GM15510 (cell line): Measurements from ENCODE around the gene LRRC4C.

Source experiments
- POLR2A ChIP-seq: IDR thresholded peaks from 3 replicates; pipeline ENCODE4 v1.6.1; 2011; ENCODE audit warnings: borderline replicate concordance; ENCODE audit not compliant: insufficient read length; ENCODE audit errors: extremely low read depth

Gene LRRC4C

DNA sequence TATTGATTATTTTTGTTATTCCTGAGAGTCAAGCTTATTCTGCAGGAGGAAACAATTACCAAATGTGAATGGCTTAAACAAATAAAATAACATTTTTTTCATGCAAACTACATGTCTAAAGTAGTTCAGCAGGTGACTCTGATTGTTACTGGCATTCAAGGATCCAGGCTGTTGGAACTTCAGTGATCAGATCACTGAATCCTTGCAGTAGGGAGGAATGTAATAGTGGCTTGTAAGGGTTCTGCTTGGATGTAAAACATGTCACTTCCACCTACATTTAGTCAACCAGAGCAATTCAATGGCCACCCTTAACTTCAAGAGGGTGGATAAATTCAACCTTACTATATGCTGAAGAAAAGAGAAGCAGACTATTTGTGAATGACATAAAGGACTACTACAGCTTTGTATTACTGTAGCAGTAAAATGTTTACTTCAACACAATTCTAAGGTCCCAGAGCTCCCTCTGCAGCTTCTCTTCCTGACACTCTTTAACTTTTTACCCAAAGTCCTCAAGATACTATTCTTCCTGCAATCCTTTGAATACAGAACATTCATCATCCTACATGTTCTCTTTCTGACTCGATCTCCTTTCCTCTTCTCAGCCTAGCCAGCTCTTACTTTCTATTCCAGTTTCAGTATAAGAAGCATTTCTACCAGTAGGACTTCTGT is 284.0 kb downstream of the LRRC4C start:
- no peak for TF ChIP-seq POLR2A

DNA sequence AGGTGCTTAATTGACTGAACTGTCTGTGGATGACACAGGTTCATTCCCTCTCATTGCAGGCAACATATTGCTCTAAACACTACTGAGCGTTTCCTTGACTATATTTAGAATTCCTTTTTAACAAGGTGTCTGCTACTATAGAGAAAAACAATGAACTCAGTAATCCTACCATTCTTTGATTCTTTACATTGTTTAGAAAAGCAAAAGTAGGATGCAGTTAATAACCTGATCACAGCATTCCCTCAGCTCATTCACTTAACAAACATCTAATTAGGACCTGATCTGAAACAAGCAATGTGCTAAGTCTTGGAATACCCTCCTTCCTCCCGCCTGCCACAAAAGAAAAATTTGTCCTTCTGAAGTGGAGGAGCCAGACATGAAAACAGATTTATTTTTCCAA is 313.1 kb downstream of the LRRC4C start:
- no peak for TF ChIP-seq POLR2A

DNA sequence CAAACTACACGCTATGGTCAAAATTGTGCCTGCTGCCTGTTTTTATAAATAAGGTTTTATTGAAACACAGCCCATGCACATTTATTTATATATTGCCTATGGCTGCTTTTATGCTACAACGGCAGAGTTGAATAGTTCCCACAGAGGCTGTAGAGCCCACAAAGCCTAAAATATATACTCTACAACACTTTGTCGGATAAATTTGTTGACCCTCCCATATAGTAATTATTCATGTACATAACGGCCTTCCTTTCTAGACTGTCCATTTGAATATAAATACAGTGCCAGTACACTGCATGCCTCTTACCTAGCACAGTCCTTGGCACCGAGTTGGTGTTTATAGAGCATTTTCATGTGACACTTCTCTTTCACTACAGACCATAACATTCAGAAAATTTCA is 314.0 kb downstream of the LRRC4C start:
- TF ChIP-seq POLR2A, result no peak

DNA sequence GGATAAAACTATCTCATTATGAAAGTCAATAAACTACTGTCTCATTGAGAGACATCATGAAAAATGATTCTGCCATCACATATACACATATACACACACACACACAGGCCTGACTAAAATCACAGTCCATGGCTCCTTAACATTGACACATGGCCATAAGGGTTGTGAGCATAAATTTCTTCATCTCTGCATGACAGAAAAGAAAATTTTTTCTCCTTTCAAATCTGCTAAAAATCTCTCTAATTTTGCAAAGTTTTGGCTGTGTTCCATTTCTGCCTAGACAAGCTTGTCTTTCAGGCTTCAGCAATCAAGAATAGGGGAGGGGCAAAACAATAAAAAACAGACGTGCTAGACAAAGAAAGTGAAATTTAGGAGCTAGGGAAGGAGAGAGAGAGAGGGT is 324.5 kb downstream of the LRRC4C start:
- TF ChIP-seq POLR2A, result no peak

DNA sequence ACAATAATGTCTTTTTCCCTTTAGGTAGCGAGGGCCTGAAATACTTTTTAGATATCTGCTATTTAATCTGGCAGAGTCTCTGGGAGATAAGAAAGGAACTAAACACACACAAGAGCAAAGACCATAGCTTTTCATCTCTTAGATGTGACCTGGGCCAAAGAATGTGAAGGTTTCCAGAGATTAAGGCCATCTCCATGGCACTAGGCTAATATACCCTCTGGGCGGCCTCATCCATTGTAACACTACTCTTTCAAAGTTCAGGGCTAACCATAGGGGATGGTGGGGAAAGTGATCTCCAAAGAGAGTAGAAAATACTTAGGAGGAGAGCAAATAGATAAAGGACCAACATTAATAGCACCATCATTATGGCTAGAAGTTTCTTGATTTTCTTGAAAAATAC is 326.4 kb downstream of the LRRC4C start:
- no peak for TF ChIP-seq POLR2A

DNA sequence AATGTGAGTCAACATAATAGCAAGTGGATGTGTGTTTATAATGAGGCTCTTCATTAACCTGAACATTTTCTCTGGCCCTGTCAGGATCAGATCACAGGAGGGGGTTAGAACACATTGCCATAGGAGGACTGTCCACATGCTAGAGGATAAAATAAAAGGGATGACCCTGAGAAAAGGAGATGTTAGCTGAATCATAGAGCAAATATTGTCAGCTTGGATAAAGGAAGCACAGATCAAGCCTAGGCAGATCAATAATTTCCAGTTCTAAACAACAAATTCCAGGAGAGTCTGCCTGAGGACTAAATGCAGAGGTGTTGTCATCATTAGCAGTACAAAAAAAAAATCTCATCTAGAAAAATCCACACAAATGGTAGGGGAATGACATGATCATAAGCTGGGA is 337.9 kb downstream of the LRRC4C start:
- no peak for TF ChIP-seq POLR2A

DNA sequence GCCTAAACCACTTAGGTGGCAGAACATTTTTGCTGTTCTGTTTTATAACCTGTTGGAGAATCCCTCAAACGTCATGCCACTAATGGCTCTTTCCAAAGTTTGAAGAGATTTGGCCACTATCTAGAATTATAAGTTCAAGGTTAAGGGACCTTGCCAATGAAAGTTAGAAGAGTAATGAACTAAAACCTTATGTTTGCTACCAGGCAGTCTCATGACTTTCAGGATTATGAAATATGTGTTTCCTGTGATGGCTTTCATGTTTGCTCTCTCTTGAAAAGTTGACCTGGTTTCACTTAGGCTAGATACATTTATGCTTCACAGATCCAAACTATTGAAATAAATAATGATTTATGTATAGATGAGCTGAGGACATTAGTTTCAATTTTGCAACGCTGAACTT is 340.0 kb downstream of the LRRC4C start:
- TF ChIP-seq POLR2A, result no peak

DNA sequence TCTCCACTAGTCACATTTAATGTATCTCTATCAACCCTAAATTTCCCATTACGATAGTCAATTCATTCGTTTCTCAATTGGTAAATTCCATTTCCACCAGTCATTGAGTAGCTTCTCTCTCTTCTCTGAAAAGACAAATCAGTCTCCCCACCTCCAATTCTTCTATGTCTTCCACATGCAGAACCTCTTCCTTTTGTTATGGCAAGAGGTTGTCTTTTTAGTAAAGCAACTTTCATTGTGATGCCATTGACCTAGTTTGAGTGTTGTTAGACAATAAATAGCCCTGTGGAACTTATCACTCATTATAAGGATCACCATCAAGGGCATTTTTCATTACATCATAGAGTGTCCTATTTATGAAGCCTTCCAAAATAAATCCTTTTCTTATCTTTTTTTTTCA is 340.9 kb downstream of the LRRC4C start:
- TF ChIP-seq POLR2A, result no peak

DNA sequence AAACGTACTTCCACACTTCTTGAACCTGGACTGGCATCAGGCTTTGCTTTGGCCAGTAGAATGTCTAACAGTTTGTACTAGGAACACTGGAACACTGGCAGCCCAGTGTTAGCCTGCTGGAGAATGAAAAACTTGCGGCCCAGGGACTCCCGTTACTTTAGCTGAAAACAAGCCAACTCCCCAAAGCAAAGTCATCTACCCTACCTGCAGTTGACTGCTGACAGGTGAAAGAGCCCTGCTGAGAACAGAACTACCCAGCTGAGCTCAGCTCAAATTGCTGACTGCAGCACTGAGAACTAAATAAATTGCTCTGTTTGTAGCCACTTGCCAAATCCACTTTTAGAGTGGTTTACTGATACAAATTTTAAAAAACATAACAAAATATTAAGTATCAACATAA is 342.5 kb downstream of the LRRC4C start:
- TF ChIP-seq POLR2A, result no peak

DNA sequence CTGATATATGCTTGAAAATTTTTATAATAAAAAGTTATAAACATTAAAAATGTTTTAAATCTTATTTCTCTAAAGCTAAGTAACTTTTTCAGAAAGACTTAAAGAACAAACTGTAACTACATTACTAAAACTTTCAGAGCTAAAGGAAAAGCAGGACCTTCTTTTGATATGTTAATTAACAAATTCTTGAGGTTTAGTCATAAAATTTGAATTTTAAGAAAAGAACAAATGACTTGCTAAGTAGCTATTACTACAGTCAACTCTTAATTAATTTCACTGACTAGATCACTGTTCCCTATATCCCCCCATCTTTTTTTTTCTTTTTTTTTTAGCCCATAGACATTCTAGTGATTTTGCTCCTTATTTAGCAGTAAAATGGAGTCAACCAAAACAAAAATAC is 344.4 kb downstream of the LRRC4C start:
- no peak for TF ChIP-seq POLR2A

DNA sequence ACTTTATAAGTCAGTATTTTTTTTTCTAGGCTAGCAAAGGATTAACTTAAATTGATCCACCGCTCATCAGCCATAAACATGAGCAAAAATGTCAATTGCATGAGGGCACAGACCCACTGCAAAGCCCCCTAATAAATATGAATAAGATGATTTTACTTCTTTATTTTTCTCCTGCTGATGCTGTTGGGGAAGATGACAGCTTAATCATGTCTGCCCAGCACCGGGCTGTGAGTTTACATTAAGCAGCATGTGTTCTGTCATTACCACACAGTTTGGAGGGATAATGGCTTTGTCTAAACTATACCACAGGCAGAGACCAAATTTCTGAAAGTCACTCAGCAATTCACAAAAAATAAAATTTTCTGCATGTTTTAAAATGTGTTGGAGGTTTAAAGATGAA is 346.3 kb downstream of the LRRC4C start:
- TF ChIP-seq POLR2A, result no peak

DNA sequence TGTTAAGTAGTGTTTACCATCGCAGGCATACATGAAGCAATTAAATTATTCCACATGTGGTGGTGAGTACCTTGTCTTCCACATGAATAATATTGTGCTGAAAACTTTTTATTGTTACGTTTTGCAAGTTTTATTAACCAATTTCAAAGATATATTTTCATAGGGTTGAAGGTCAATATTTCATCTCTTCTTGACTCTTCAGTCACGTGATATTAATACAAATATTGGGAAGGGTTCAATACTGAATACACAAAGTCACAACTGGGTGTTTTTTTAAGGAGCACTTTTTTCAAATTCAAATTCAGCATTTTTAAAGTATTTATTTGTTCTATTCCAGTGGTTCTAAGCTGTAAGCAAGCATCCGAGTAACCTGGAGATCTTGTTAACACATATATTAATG is 348.9 kb downstream of the LRRC4C start:
- no peak for TF ChIP-seq POLR2A

DNA sequence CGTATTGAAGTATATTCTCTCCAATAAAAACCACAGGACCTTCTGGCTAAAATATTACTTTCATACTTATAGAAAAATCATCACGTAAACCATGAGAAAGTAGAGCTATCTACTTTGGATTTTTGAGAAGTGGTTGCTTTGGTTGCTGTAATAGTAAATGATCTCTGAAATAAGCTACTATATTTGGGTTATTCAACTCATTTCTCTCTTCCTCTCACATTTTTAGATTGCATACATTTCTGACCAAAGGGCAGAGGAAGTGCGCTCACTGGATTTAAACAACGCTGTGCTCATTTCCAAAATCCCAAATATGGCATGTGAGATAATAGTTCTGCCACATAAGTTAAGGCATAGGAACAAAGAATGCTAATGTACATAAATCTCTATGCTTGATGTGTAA is 357.0 kb downstream of the LRRC4C start:
- no peak for TF ChIP-seq POLR2A

DNA sequence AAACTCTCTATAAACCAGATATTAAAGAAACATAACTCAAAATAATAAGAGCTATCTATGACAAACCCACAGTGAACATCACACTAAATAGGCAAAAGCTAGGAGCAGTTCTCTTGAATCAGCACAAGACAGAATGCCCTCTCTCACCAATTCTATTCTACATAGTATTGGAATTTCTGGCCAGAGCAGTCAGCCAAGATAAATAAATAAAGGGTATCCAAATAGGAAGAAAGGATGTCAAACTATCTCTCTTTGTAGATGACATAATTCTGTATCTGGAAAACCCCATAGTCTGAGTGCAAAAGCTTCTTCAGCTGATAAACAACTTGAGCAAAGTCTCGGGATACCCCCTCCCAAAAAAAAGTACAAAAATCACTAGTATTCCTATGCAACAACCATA is 359.8 kb downstream of the LRRC4C start:
- TF ChIP-seq POLR2A, result no peak

DNA sequence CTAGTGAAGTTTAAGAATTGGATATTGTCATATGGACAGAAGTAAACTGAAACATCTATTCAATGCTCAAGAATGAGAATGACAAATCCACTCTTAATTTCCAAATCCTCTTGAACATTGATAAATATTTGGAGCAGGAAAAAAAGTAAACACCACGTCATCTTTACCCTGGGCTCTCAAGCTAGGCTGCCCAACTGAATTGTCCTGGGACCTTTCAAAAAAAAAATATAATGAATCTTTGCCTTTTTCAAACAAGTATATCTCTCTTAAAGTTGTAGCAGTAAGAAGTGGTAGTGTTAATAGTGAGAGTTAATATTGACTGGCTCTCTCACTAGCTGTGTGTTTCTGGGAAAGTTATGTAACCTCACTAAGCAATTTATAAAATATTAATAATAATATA is 374.3 kb downstream of the LRRC4C start:
- no peak for TF ChIP-seq POLR2A

DNA sequence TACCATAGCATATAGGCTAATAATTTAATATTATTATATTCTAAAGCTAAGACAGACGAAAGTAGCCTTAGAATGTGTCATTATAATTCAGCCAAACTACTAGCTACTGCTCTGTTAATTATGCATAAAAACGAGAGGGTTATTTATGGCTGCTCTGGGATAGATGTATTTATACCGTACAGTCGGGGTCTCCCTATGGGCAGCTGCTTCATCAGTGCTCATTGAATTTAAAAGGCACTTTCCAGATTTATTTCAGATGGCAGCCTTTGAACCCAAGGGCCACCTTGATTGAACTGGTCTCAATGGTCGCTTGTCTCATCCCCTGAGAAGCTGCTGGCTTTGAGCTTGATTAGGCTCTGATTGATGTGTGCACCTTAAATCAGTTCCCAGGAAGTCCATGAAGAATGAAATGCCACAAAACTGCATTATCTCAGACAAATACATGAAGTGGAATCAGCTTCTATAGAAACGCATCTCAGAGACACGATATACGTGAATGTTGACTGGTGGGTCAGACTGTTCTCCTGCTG is 377.6 kb downstream of the LRRC4C start:
- no peak for TF ChIP-seq POLR2A

DNA sequence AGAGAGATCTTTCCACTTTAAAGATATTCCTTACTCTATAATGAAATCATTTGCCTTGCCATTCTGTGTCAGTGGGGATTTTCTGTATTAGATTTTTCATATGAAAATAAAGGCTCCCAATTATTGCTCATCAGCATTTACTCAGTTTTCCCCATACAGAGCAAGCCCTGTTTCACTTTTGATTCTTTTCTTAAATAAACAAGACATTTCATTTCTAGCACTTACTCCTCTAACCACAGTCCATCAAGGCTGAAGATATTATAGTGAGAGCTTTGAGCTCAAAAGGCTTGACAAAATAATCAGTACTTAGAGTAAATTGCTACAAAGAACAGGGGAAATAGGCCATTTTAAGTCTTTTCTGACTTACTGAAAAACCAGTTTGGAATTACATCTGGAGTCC is 385.1 kb downstream of the LRRC4C start:
- no peak for TF ChIP-seq POLR2A
